Heart left ventricle (tissue), 16 donors: ENCODE data around the gene ADAP2. TPM values are rescaled to one million over a fixed set of nuclear protein-coding genes. Genes with fewer than 3 reads are reported as not detected.

Experiments
- ATAC-seq, 4 donors: fragments of 200-7000 bp; cut with Tn5 transposase; one replicate each; pipeline ENCODE4 v1.9.1; 2020 to 2022; ENCODE audit warnings: moderate library complexity in 4 of 4, mild to moderate bottlenecking in 3 of 4, moderate number of reproducible peaks in 1 of 4
- DNase-seq, 5 donors: peaks; one replicate each; pipeline ENCODE4 v3.0.0-alpha.2; 2020
- H3K27ac ChIP-seq, 12 donors: fragments of 200-600 bp; sonication (generic) in 4 of 12; one replicate each; pipeline versions ENCODE4 v1.5.0 to v1.8.0; 2016 to 2022; ENCODE audit warnings: mild to moderate bottlenecking in 2 of 12
- H3K27me3 ChIP-seq, 9 donors: fragments of 200-600 bp; sonication (generic) in 2 of 9; one replicate each; pipeline versions ENCODE4 v1.5.1 to v1.8.0; 2016 to 2022; ENCODE audit warnings: mild to moderate bottlenecking in 3 of 9
- H3K36me3 ChIP-seq, 9 donors: fragments of 200-600 bp; sonication (generic) in 2 of 9; one replicate each; pipeline versions ENCODE4 v1.5.0 to v1.8.0; 2018 to 2022; ENCODE audit warnings: mild to moderate bottlenecking in 2 of 9
- H3K4me1 ChIP-seq, 12 donors: fragments of 200-600 bp; sonication (generic) in 4 of 12; one replicate each; pipeline versions ENCODE4 v1.5.0 to v1.8.0; 2016 to 2022; ENCODE audit warnings: mild to moderate bottlenecking in 3 of 12
- H3K4me3 ChIP-seq, 12 donors: fragments of 200-600 bp; sonication (generic) in 4 of 12; one replicate each; pipeline versions ENCODE4 v1.5.0 to v1.8.0; 2017 to 2022; ENCODE audit warnings: mild to moderate bottlenecking in 9 of 12, moderate library complexity in 4 of 12
- H3K9me3 ChIP-seq, 12 donors: fragments of 200-600 bp; sonication (generic) in 4 of 12; one replicate each; pipeline versions ENCODE4 v1.5.0 to v1.8.0; 2016 to 2022; ENCODE audit warnings: mild to moderate bottlenecking in 1 of 12
- POLR2A ChIP-seq, 2 donors: fragments of 450-650 bp; IDR thresholded peaks; one replicate each; pipeline ENCODE4 v1.6.1; 2017; ENCODE audit warnings: antibody characterized with exemption in 2 of 2, mild to moderate bottlenecking in 2 of 2, moderate library complexity in 2 of 2
- WGBS, 4 donors: extraction: QIAGEN DNeasy Blood & Tissue Kit in 2 of 4; methylation state at CpG; one replicate each; pipeline versions ENCODE4 v1.1.5 to v1.1.7; 2013 to 2018; 5-methylcytosine and 5-hydroxymethylcytosine counted together
- intact Hi-C, 10 donors: fragments of 100-400 bp; cut with DNase I; formaldehyde crosslinking; loops; one replicate each; pipeline versions ENCODE4 v1.11.1 to v1.14.2; 2022
- polyA plus RNA-seq, 2 donors: library from polyadenylated mRNA; stranded (reverse); fragments of 200-250 nt; gene quantifications; one replicate each; pipeline ENCODE4 v1.2.3, GENCODE V29; 2013
- total RNA-seq, 9 donors: library from RNA; depleted of rRNA in 2 of 9; stranded (reverse); fragments of >200 nt in 2 of 9; fragmentation: NEBNext Ultra II Directional in 3 of 9; extraction: Animal tissue kit (Norgen Biotek cat#: 25700) in 3 of 9; gene quantifications; one replicate each; pipeline versions ENCODE4 v1.1.0 to v1.2.4, GENCODE V29; 2016 to 2023
- TF ChIP-seq, protein P1 (sequence below), 12 donors: fragments of 200-600 bp; sonication (generic) in 4 of 12; IDR thresholded peaks; one replicate each; pipeline versions ENCODE4 v1.5.0 to v1.8.0; 2018 to 2022; ENCODE audit warnings: antibody characterized with exemption in 12 of 12, mild to moderate bottlenecking in 5 of 12
- donor health status: ischemic (EF 13 %, LVEDD 7.1; RV severe dilation, severe dysfunction).
- donor health status: healthy with polysubstance abuse.
- donor health status: DM: no; HTN: yes; CAD: no.
- donor health status: DM: no; HTN: no; CAD: no.
- donor health status: ischemic (EF 25% LVEDD 6.9; RV normal size, moderate dysfunction).
- donor health status: ischemic (EF 25% LVEDD 5.7; RV mildly dilated, moderate dysfunction).
- donor health status: healthy.
- donor health status: DM: yes; HTN: yes; CAD: no.
- donor health status: ischemic (EF 35%, LVEDD 5.7; RV mildly dilated, moderate dysfunction).
- donor health status: nonischemic (EF 11% LVEDD 7.7; RV severe dilation, severe dysfunction).
- donor health status: DM: yes; HTN: yes; CAD: no.
- donor health status: PGD.
- donor health status: ischemic (EF 29% LVEDD 5.4; RV normal size, mild dysfunction).
- donor health status: nonischemic (EF 23%, LVEDD 6.1; RV moderate dilation, normal function).

The ADAP2 gene
- total and polyA plus RNA-seq, 11 donors = 3.1 to 43.5 (median 6.4) TPM

DNA sequence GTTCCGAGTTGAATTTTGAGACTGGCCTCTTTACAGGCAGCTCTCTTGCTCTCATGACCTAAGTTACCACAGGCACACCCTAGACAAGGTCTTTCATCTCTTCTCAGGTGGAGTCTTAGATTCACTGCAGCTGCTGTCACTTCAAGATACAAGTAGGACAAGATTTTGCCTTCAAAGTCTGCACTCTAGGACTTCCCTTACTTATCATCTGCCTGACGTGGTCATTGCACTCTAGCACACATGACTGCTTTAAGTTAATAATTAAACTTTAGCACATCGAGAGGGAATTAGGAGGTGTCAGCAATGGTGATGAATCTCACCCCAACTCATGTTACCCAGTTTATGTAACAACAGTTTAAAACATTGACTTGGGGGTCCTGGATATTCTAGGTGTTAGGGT lies 74.7 kb downstream of the ADAP2 start:
- peaks cover 0 to 4% (median 0%) of the 10 kb centered on the region in 12 donors for H3K4me1 ChIP-seq
- no peak overlapping the region for H3K4me3 ChIP-seq
- no peak for DNase-seq
- H3K27ac ChIP-seq = no peak overlapping the region
- no peak for ATAC-seq
- H3K9me3 ChIP-seq = no peaks in the 10 kb centered on the region
- H3K36me3 ChIP-seq = peaks cover 0 to 90% (median 69%) of the 10 kb centered on the region in 9 donors
- 91 to 97% (median 96%) methylated on average over 3 of the region's 3 CpGs for WGBS, 4 donors
- intact Hi-C loops = no loop called here
- no peaks in the 10 kb centered on the region for H3K27me3 ChIP-seq
- TF ChIP-seq, protein P1, sequence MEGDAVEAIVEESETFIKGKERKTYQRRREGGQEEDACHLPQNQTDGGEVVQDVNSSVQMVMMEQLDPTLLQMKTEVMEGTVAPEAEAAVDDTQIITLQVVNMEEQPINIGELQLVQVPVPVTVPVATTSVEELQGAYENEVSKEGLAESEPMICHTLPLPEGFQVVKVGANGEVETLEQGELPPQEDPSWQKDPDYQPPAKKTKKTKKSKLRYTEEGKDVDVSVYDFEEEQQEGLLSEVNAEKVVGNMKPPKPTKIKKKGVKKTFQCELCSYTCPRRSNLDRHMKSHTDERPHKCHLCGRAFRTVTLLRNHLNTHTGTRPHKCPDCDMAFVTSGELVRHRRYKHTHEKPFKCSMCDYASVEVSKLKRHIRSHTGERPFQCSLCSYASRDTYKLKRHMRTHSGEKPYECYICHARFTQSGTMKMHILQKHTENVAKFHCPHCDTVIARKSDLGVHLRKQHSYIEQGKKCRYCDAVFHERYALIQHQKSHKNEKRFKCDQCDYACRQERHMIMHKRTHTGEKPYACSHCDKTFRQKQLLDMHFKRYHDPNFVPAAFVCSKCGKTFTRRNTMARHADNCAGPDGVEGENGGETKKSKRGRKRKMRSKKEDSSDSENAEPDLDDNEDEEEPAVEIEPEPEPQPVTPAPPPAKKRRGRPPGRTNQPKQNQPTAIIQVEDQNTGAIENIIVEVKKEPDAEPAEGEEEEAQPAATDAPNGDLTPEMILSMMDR (IDR thresholded peaks at IDR 0.05) = no peak
- no peak for TF ChIP-seq POLR2A (IDR thresholded peaks at IDR 0.05)

- no peak overlapping the region for H3K4me3 ChIP-seq
- H3K36me3 ChIP-seq = peaks cover 0 to 90% (median 64%) of the 10 kb centered on the region in 9 donors
- H3K4me1 ChIP-seq = peaks cover 0 to 4% (median 0%) of the 10 kb centered on the region in 12 donors
- H3K9me3 ChIP-seq = no peaks in the 10 kb centered on the region
- TF ChIP-seq, protein P1 (IDR thresholded peaks at IDR 0.05) = no peak
- TF ChIP-seq POLR2A (IDR thresholded peaks at IDR 0.05) = no peak
- DNase-seq (no peak), ATAC-seq (no peak)
- H3K27me3 ChIP-seq = no peaks in the 10 kb centered on the region
- intact Hi-C loops = no loop called here
- no peak overlapping the region for H3K27ac ChIP-seq
- 92 to 96% (median 94%) methylated on average over 6 of the region's 6 CpGs for WGBS, 4 donors
Measured at GRCh38 chr17:30997270-30997669, 75.5 kb downstream of the ADAP2 start.

- peaks cover 0 to 90% (median 68%) of the 10 kb centered on the region in 9 donors for H3K36me3 ChIP-seq
- DNase-seq = no peak
- H3K4me1 ChIP-seq = peaks cover 0 to 4% (median 0%) of the 10 kb centered on the region in 12 donors
- no peaks in the 10 kb centered on the region for H3K9me3 ChIP-seq
- no peak for ATAC-seq
- H3K27me3 ChIP-seq = no peaks in the 10 kb centered on the region
- no peak overlapping the region for H3K4me3 ChIP-seq
- H3K27ac ChIP-seq = no peak overlapping the region
- 90 to 98% (median 96%) methylated on average over 5 of the region's 5 CpGs for WGBS, 4 donors
- intact Hi-C loops = no loop called here
- TF ChIP-seq POLR2A (IDR thresholded peaks at IDR 0.05) = no peak
- TF ChIP-seq, protein P1 (IDR thresholded peaks at IDR 0.05) = no peak
Measured at GRCh38 chr17:30997842-30998241, 76.1 kb downstream of the ADAP2 start.

DNA sequence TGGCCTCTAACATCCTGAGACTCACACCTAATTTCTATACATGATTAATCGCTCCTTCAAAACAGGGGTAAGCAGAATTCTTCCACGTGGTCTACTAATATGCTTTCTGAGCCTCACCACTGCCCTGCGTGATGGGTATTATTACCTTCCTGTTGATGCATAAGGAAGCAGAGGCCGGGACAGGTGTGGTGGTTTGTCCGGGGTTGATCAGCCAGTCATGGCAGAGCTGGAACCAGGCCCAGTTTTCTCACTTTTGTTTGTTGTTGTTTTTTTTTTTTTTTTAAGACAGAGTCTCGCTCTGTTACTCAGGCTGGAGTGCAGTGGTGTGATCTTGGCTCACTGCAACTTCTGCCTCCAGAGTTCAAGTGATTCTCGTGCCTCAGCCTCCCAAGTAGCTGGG lies 80.3 kb downstream of the ADAP2 start:
- 91 to 97% (median 93%) methylated on average over 7 of the region's 7 CpGs for whole genome bisulfite sequencing, 4 donors
- DNase-seq (no peak), ATAC-seq (no peak)
- Histone ChIP-seq H3K9me3 (no peaks in the 10 kb centered on the region), H3K36me3 (peaks cover 0 to 71% (median 47%) of the 10 kb centered on the region in 9 donors), H3K27ac (no peak overlapping the region), H3K4me1 (peaks cover 0 to 11% (median 0%) of the 10 kb centered on the region in 12 donors), H3K27me3 (no peaks in the 10 kb centered on the region), H3K4me3 (no peak overlapping the region)
- TF ChIP-seq POLR2A (IDR thresholded peaks at IDR 0.05) = no peak
- TF ChIP-seq, protein P1 (IDR thresholded peaks at IDR 0.05) = no peak
- intact Hi-C loops = loop anchor here in 1 of 10 donors (10.0 kb wide), 1 partner anchor 83 kb away; no protein-coding TSS in a partner anchor
